WTC11 (cell line): ENCODE results near the gene LIN7B. TPM values are rescaled to one million over a fixed set of nuclear protein-coding genes. Genes with fewer than 3 reads are reported as not detected.
A peak's percentile ranks its signal among the peaks of the same experiment; 100 is the strongest.

ENCODE experiments used
- ATAC-seq: fragments of 200-7000 bp; cut with Tn5 transposase; 2 replicates; pipeline ENCODE4 v1.10.0; 2021; ENCODE audit warnings: mild to moderate bottlenecking, moderate library complexity
- CTCF ChIA-PET: fragments of 300-600 bp; sonication (Branson Sonifier 250); formaldehyde crosslinking; loops from one replicate; lab custom pipeline; 2021; ENCODE audit warnings: antibody characterized with exemption; lab: Charles Lee
- POLR2A ChIA-PET: fragments of 350-600 bp; sonication (Branson Sonifier 250); formaldehyde crosslinking; loops from one replicate; lab custom pipeline; 2021; ENCODE audit warnings: antibody characterized with exemption; lab: Charles Lee
- DNase-seq: peaks from one replicate; pipeline ENCODE4 v3.0.0; 2021; ENCODE audit warnings: low spot score
- H3K27ac Mint-ChIP-seq: 2 replicates; pipeline ENCODE4 v1.8.0; 2021; ENCODE audit warnings: mixed read lengths
- H3K27me3 Mint-ChIP-seq: 2 replicates; pipeline ENCODE4 v1.8.0; 2021; ENCODE audit warnings: low read depth, mild to moderate bottlenecking, moderate library complexity, mixed read lengths
- H3K36me3 Mint-ChIP-seq: 2 replicates; pipeline ENCODE4 v1.8.0; 2021; ENCODE audit warnings: mixed read lengths
- H3K4me1 Mint-ChIP-seq: 2 replicates; pipeline ENCODE4 v1.8.0; 2022; ENCODE audit warnings: mixed read lengths
- H3K4me3 Mint-ChIP-seq: 2 replicates; pipeline ENCODE4 v1.8.0; 2021; ENCODE audit warnings: mild to moderate bottlenecking, moderate library complexity, mixed read lengths
- H3K9me3 Mint-ChIP-seq: 2 replicates; pipeline ENCODE4 v1.8.0; 2021; ENCODE audit warnings: mixed read lengths
- AFF4 ChIP-seq: sonication (generic); formaldehyde crosslinking; IDR thresholded peaks from 2 replicates; pipeline ENCODE4 v1.8.1; 2023; ENCODE audit warnings: mild to moderate bottlenecking, missing genetic modification reagents, borderline replicate concordance
- ARID4B ChIP-seq: sonication (generic); formaldehyde crosslinking; IDR thresholded peaks from 2 replicates; pipeline ENCODE4 v1.8.0; 2023; ENCODE audit warnings: missing genetic modification reagents, mild to moderate bottlenecking, borderline replicate concordance
- ATF1 ChIP-seq: sonication (generic); formaldehyde crosslinking; IDR thresholded peaks from 2 replicates; pipeline ENCODE4 v1.8.1; 2023; ENCODE audit warnings: mild to moderate bottlenecking, moderate library complexity, missing genetic modification reagents
- ATF3 ChIP-seq: sonication (generic); formaldehyde crosslinking; conservative IDR thresholded peaks from 2 replicates; pipeline ENCODE4 v1.8.1; 2022; ENCODE audit warnings: mild to moderate bottlenecking, missing genetic modification reagents
- ATF6 ChIP-seq: sonication (generic); formaldehyde crosslinking; IDR thresholded peaks from 2 replicates; pipeline ENCODE4 v1.8.1; 2023; ENCODE audit warnings: mild to moderate bottlenecking, missing genetic modification reagents
- E2F1 ChIP-seq: sonication (generic); formaldehyde crosslinking; IDR thresholded peaks from 2 replicates; pipeline ENCODE4 v1.8.0; 2022; ENCODE audit warnings: mild to moderate bottlenecking, missing genetic modification reagents
- GABPB1 ChIP-seq: sonication (generic); formaldehyde crosslinking; IDR thresholded peaks from 2 replicates; pipeline ENCODE4 v1.8.1; 2023; ENCODE audit warnings: mild to moderate bottlenecking, missing genetic modification reagents
- GRHL2 ChIP-seq: fragments of 250-450 bp; sonication (Bioruptor Pico); IDR thresholded peaks from 2 replicates; pipeline ENCODE4 v1.8.0; 2022; ENCODE audit warnings: mild to moderate bottlenecking, moderate library complexity; ENCODE audit not compliant: insufficient replicate concordance, severe bottlenecking
- GTF2I ChIP-seq: fragments of 250-450 bp; sonication (Bioruptor Pico); conservative IDR thresholded peaks from 2 replicates; pipeline ENCODE4 v1.4.0; 2021; ENCODE audit warnings: mild to moderate bottlenecking
- MAX ChIP-seq: sonication (generic); formaldehyde crosslinking; IDR thresholded peaks from 2 replicates; pipeline ENCODE4 v1.8.0; 2022; ENCODE audit warnings: mild to moderate bottlenecking, missing genetic modification reagents
- NR1H2 ChIP-seq: sonication (generic); formaldehyde crosslinking; IDR thresholded peaks from 2 replicates; pipeline ENCODE4 v1.9.0; 2021; ENCODE audit warnings: mild to moderate bottlenecking, moderate library complexity, missing genetic modification reagents
- NR2C2 ChIP-seq: sonication (generic); formaldehyde crosslinking; IDR thresholded peaks from 2 replicates; pipeline ENCODE4 v1.8.0; 2022; ENCODE audit warnings: mild to moderate bottlenecking, missing genetic modification reagents
- PRDM15 ChIP-seq: sonication (generic); formaldehyde crosslinking; IDR thresholded peaks from 2 replicates; pipeline ENCODE4 v1.8.0; 2022; ENCODE audit warnings: missing genetic modification reagents
- SMAD3 ChIP-seq: sonication (generic); formaldehyde crosslinking; IDR thresholded peaks from 2 replicates; pipeline ENCODE4 v1.8.0; 2022; ENCODE audit warnings: missing genetic modification reagents, mild to moderate bottlenecking, borderline replicate concordance
- TEAD1 ChIP-seq: sonication (generic); formaldehyde crosslinking; IDR thresholded peaks from 2 replicates; pipeline ENCODE4 v1.8.0; 2022; ENCODE audit warnings: mild to moderate bottlenecking, missing genetic modification reagents
- TEAD4 ChIP-seq: sonication (generic); formaldehyde crosslinking; IDR thresholded peaks from 2 replicates; pipeline ENCODE4 v1.8.0; 2022; ENCODE audit warnings: mild to moderate bottlenecking, missing genetic modification reagents
- ZBTB21 ChIP-seq: sonication (generic); formaldehyde crosslinking; IDR thresholded peaks from 2 replicates; pipeline ENCODE4 v1.8.1; 2023; ENCODE audit warnings: mild to moderate bottlenecking, missing genetic modification reagents, borderline replicate concordance
- ZNF317 ChIP-seq: sonication (generic); formaldehyde crosslinking; IDR thresholded peaks from 2 replicates; pipeline ENCODE4 v1.8.1; 2023; ENCODE audit warnings: low read depth, mild to moderate bottlenecking, moderate library complexity, missing genetic modification reagents, borderline replicate concordance
- ZNF396 ChIP-seq: fragments of 250-450 bp; sonication (Bioruptor Pico); IDR thresholded peaks from 2 replicates; pipeline ENCODE4 v1.8.0; 2021; ENCODE audit warnings: mild to moderate bottlenecking, moderate library complexity, borderline replicate concordance
- ZNF416 ChIP-seq: fragments of 250-450 bp; sonication (Bioruptor Pico); IDR thresholded peaks from 2 replicates; pipeline ENCODE4 v1.9.0; 2021; ENCODE audit warnings: mild to moderate bottlenecking, inconsistent platforms
- total RNA-seq: library from RNA; stranded (reverse); gene quantifications from 3 replicates; pipeline ENCODE4 v1.2.3, GENCODE V29; 2021

The LIN7B gene
- total RNA-seq, 1 experiment from 2014 or later = 5.1 TPM

- Mint-ChIP-seq H3K27me3 (no peaks in the 10 kb centered on the region), H3K27ac (0 out of 2 replicates have a peak overlapping the region, but pooled peaks have one; percentile 94)
- TF ChIP-seq GRHL2 (CRISPR knock-in tag) (no peak), MAX (CRISPR knock-in tag) (no peak), ATF1 (CRISPR knock-in tag) (no peak), ZNF317 (CRISPR knock-in tag) (no peak), E2F1 (CRISPR knock-in tag) (no peak), ARID4B (CRISPR knock-in tag) (no peak), TEAD4 (CRISPR knock-in tag) (no peak), GTF2I (CRISPR knock-in tag) (no peak), ATF6 (CRISPR knock-in tag) (no peak), ZBTB21 (CRISPR knock-in tag) (no peak), ZNF396 (CRISPR knock-in tag) (no peak), NR1H2 (no peak), GABPB1 (no peak), SMAD3 (CRISPR knock-in tag) (no peak), TEAD1 (CRISPR knock-in tag) (no peak), ATF3 (CRISPR knock-in tag) (no peak), AFF4 (CRISPR knock-in tag) (no peak), ZNF416 (CRISPR knock-in tag) (no peak), PRDM15 (no peak), NR2C2 (CRISPR knock-in tag) (no peak)
- TF ChIP-seq, all 79 proteins: peak for 0
- no peak overlapping the region for H3K4me3 Mint-ChIP-seq
- POLR2A ChIA-PET = interaction anchor here (0.7 kb wide), 1 partner anchor 26 kb away, joined by 9 read pairs; no protein-coding TSS in a partner anchor
- ATAC-seq = no peak
- CTCF ChIA-PET = no interaction called here
- H3K36me3 Mint-ChIP-seq = peaks cover 51% of the 10 kb centered on the region
- no peaks in the 10 kb centered on the region for H3K9me3 Mint-ChIP-seq
- peaks cover 13% of the 10 kb centered on the region for H3K4me1 Mint-ChIP-seq
- no peak for DNase-seq
Observed at GRCh38 chr19:49101160-49101559, 13.0 kb upstream of the LIN7B start.
